Liver (tissue), 9 donors: ENCODE data around the gene RNF5. TPM values are rescaled to one million over a fixed set of nuclear protein-coding genes. Genes with fewer than 3 reads are reported as not detected.

ENCODE experiments used
- DNase-seq: peaks from one replicate; pipeline ENCODE4 v3.0.0-alpha.2; 2017; ENCODE audit warnings: low spot score
- H3K27ac ChIP-seq, 2 donors: one replicate each; pipeline ENCODE4 v1.7.0; 2013; ENCODE audit warnings: inconsistent platforms in 2 of 2, low read length in 2 of 2, control low read depth in 1 of 2, low read depth in 1 of 2, mild to moderate bottlenecking in 1 of 2
- H3K27me3 ChIP-seq, 4 donors: one replicate each; pipeline versions ENCODE4 v1.6.1 to v1.7.0; 2013; ENCODE audit warnings: low read length in 3 of 4, inconsistent platforms in 1 of 4, mild to moderate bottlenecking in 1 of 4, moderate library complexity in 1 of 4; ENCODE audit not compliant: control insufficient read depth in 4 of 4, insufficient read depth in 4 of 4
- H3K36me3 ChIP-seq, 4 donors: one replicate each; pipeline versions ENCODE4 v1.6.1 to v1.7.0; 2013; ENCODE audit warnings: low read length in 3 of 4, mild to moderate bottlenecking in 3 of 4, low read depth in 1 of 4, moderate library complexity in 1 of 4; ENCODE audit not compliant: control insufficient read depth in 4 of 4, insufficient read depth in 3 of 4
- H3K4me1 ChIP-seq, 4 donors: one replicate each; pipeline versions ENCODE4 v1.6.1 to v1.7.0; 2013; ENCODE audit warnings: low read length in 3 of 4, mild to moderate bottlenecking in 3 of 4, moderate library complexity in 1 of 4; ENCODE audit not compliant: control insufficient read depth in 4 of 4, insufficient read depth in 4 of 4
- H3K4me3 ChIP-seq, 3 donors: one replicate each; pipeline versions ENCODE4 v1.6.1 to v1.7.0; 2013; ENCODE audit warnings: low read length in 3 of 3, control low read depth in 1 of 3, low read depth in 1 of 3, mild to moderate bottlenecking in 1 of 3
- H3K9ac ChIP-seq, 2 donors: one replicate each; pipeline ENCODE4 v1.7.0; 2013; ENCODE audit warnings: low read length in 2 of 2, mild to moderate bottlenecking in 2 of 2, moderate library complexity in 2 of 2, control low read depth in 1 of 2, low read depth in 1 of 2
- H3K9me3 ChIP-seq, 4 donors: one replicate each; pipeline versions ENCODE4 v1.6.1 to v1.7.0; 2013; ENCODE audit warnings: low read length in 3 of 4; ENCODE audit not compliant: control insufficient read depth in 4 of 4
- ATF3 ChIP-seq: IDR thresholded peaks from 2 replicates; pipeline ENCODE4 v1.6.1; 2016; ENCODE audit warnings: antibody characterized with exemption
- CTCF ChIP-seq: fragments of 150-350 bp; IDR thresholded peaks from 2 replicates; pipeline ENCODE4 v1.5.1; 2017; ENCODE audit warnings: improper control_type of control experiment, low read depth, low read length; ENCODE audit not compliant: missing input control
- EGR1 ChIP-seq, 2 donors: IDR thresholded peaks; 2 replicates each; pipeline ENCODE4 v1.6.1; 2016 to 2018; ENCODE audit warnings: antibody characterized with exemption in 2 of 2, low read depth in 2 of 2
- FOXA2 ChIP-seq: IDR thresholded peaks from 2 replicates; pipeline ENCODE4 v1.6.1; 2016; ENCODE audit warnings: antibody characterized with exemption
- GABPA ChIP-seq, 2 donors: IDR thresholded peaks in 1 of 2; conservative IDR thresholded peaks in 1 of 2; 2 replicates each; pipeline ENCODE4 v1.6.1; 2016; ENCODE audit warnings: antibody characterized with exemption in 2 of 2, mild to moderate bottlenecking in 1 of 2, moderate library complexity in 1 of 2
- HNF4A ChIP-seq, 2 donors: conservative IDR thresholded peaks; 2 replicates each; pipeline ENCODE4 v1.6.1; 2016; ENCODE audit warnings: antibody characterized with exemption in 2 of 2, mild to moderate bottlenecking in 2 of 2
- HNF4G ChIP-seq: IDR thresholded peaks from 2 replicates; pipeline ENCODE4 v1.6.1; 2016; ENCODE audit warnings: antibody characterized with exemption
- JUND ChIP-seq, 2 donors: IDR thresholded peaks; 2 replicates each; pipeline ENCODE4 v1.6.1; 2016; ENCODE audit warnings: antibody characterized with exemption in 2 of 2
- MAX ChIP-seq: IDR thresholded peaks from 2 replicates; pipeline ENCODE4 v1.6.1; 2016; ENCODE audit warnings: antibody characterized with exemption
- NR2F2 ChIP-seq: IDR thresholded peaks from 2 replicates; pipeline ENCODE4 v1.6.1; 2016; ENCODE audit warnings: antibody characterized with exemption
- REST ChIP-seq: IDR thresholded peaks from 2 replicates; pipeline ENCODE4 v1.6.1; 2016; ENCODE audit warnings: antibody characterized with exemption, mild to moderate bottlenecking
- RXRA ChIP-seq, 2 donors: IDR thresholded peaks; 2 replicates each; pipeline ENCODE4 v1.6.1; 2017 to 2018; ENCODE audit warnings: antibody characterized with exemption in 2 of 2, mild to moderate bottlenecking in 1 of 2
- SP1 ChIP-seq: IDR thresholded peaks from 2 replicates; pipeline ENCODE4 v1.6.1; 2018; ENCODE audit warnings: antibody characterized with exemption, mild to moderate bottlenecking
- TAF1 ChIP-seq: conservative IDR thresholded peaks from 2 replicates; pipeline ENCODE4 v1.6.1; 2016; ENCODE audit warnings: antibody characterized with exemption, mild to moderate bottlenecking
- YY1 ChIP-seq: IDR thresholded peaks from 2 replicates; pipeline ENCODE4 v1.6.1; 2016; ENCODE audit warnings: antibody characterized with exemption, mild to moderate bottlenecking
- ZBTB33 ChIP-seq: IDR thresholded peaks from 2 replicates; pipeline ENCODE4 v1.6.1; 2016; ENCODE audit warnings: antibody characterized with exemption
- WGBS: extraction: QIAGEN DNeasy Blood & Tissue Kit; methylation state at CpG from one replicate; pipeline ENCODE4 v1.1.7; 2013; 5-methylcytosine and 5-hydroxymethylcytosine counted together
- polyA plus RNA-seq, 2 donors: library from polyadenylated mRNA; stranded (reverse) in 1 of 2; unstranded in 1 of 2; fragments of 200-250 nt in 1 of 2; fragments of >200 nt in 1 of 2; fragmentation: Nextera tagmentation in 1 of 2; extraction: Ambion mirVana in 1 of 2; gene quantifications; one replicate each; pipeline versions ENCODE4 v1.2.1 to v1.2.3, GENCODE V29; 2013 to 2015
- total RNA-seq, 2 donors: library from RNA; depleted of rRNA; stranded (reverse); fragments of >200 nt; gene quantifications; one replicate each; pipeline ENCODE4 v1.2.3, GENCODE V29; 2014
- donor health status: healthy.
- donor health status: healthy.
- donor health status: healthy.
- donor health status: healthy.
- donor health status: healthy.

The RNF5 gene
- total and polyA plus RNA-seq, 4 donors: 51.5 to 85.9 (median 61.0) TPM

- TF ChIP-seq ATF3 (no peak), FOXA2 (no peak), GABPA (IDR thresholded peaks at IDR 0.05 in 1 of 2, conservative IDR thresholded peaks at IDR 0.05 in 1 of 2) (no peak), JUND (IDR thresholded peaks at IDR 0.05) (no peak), HNF4G (no peak)
These were observed 25.2 kb upstream of the RNF5 start (continued) for GRCh38 chr6:32152769-32153563.

- Histone ChIP-seq H3K27ac (peak within 1 kb of the TSS; percentile 87 to 88), H3K27me3 (peaks cover 0 to 5% (median 0%) of the 10 kb centered on the region in 4 donors), H3K9ac (peak within 1 kb of the TSS; percentile 77 to 81), H3K9me3 (no peaks in the 10 kb centered on the region), H3K4me3 (peak within 1 kb of the TSS; percentile 66 to 97 (median 82)), H3K4me1 (peaks cover 6 to 26% (median 13%) of the 10 kb centered on the region in 4 donors), H3K36me3 (peaks cover 3 to 11% (median 10%) of the 10 kb centered on the region in 4 donors)
- TF ChIP-seq NR2F2: peak; percentile 65
- TF ChIP-seq ZBTB33: peak; percentile 66
- peak; percentile 19 for TF ChIP-seq HNF4G
- peak; percentile 25 for TF ChIP-seq YY1
- peak; percentile 52 for TF ChIP-seq SP1
- peak; percentile 47 to 80 for TF ChIP-seq GABPA (IDR thresholded peaks at IDR 0.05 in 1 of 2, conservative IDR thresholded peaks at IDR 0.05 in 1 of 2)
- TF ChIP-seq CTCF: peak; percentile 13
- TF ChIP-seq HNF4A (conservative IDR thresholded peaks at IDR 0.05): peak in 1 of 2 donors; percentile 10
- TF ChIP-seq MAX: no peak
- TF ChIP-seq TAF1: no peak
- TF ChIP-seq FOXA2: no peak
- TF ChIP-seq EGR1 (IDR thresholded peaks at IDR 0.05; ENCODE audit: low read depth in 2 of 2): no peak
- peak; percentile 34 to 52 for TF ChIP-seq RXRA (IDR thresholded peaks at IDR 0.05)
- TF ChIP-seq ATF3: no peak
- TF ChIP-seq REST: peak; percentile 21
- peak; percentile 85 for DNase-seq
- WGBS: 5% methylated on average over 52 of the region's 52 CpGs
These were observed 24.4 kb upstream of the RNF5 start, which contains the start of gene PPT2 for GRCh38 chr6:32153564-32154513. PPT2 (plus strand) TSS chr6:32154141; CDS start chr6:32154595, 454 bp downstream.
